Mucosa of stomach (tissue), 1 donor: Measurements from ENCODE around the gene ELFN1.
"Not testable (repeated sequence)": the region's sequence is repeated elsewhere in the genome, so short reads cannot be mapped to it uniquely, and the experiment has no call there.

Source experiments
- H3K27me3 ChIP-seq: one replicate; pipeline ENCODE4 v1.7.0; 2013; ENCODE audit warnings: mild to moderate bottlenecking, low read length; ENCODE audit not compliant: control insufficient read depth, insufficient read depth
- H3K36me3 ChIP-seq: one replicate; pipeline ENCODE4 v1.7.0; 2013; ENCODE audit warnings: low read length; ENCODE audit not compliant: control insufficient read depth, insufficient read depth
- H3K4me1 ChIP-seq: one replicate; pipeline ENCODE4 v1.7.0; 2013; ENCODE audit warnings: mild to moderate bottlenecking, low read length; ENCODE audit not compliant: control insufficient read depth, insufficient read depth
- H3K4me3 ChIP-seq: one replicate; pipeline ENCODE4 v1.7.0; 2013; ENCODE audit warnings: low read length
- H3K9ac ChIP-seq: one replicate; pipeline ENCODE4 v1.7.0; 2013; ENCODE audit warnings: mild to moderate bottlenecking, low read length, moderate library complexity
- H3K9me3 ChIP-seq: one replicate; pipeline ENCODE4 v1.7.0; 2013; ENCODE audit warnings: mild to moderate bottlenecking, low read length, moderate library complexity; ENCODE audit not compliant: control insufficient read depth
- donor health status: Pancreatic carcinoma.

The ELFN1 gene

DNA sequence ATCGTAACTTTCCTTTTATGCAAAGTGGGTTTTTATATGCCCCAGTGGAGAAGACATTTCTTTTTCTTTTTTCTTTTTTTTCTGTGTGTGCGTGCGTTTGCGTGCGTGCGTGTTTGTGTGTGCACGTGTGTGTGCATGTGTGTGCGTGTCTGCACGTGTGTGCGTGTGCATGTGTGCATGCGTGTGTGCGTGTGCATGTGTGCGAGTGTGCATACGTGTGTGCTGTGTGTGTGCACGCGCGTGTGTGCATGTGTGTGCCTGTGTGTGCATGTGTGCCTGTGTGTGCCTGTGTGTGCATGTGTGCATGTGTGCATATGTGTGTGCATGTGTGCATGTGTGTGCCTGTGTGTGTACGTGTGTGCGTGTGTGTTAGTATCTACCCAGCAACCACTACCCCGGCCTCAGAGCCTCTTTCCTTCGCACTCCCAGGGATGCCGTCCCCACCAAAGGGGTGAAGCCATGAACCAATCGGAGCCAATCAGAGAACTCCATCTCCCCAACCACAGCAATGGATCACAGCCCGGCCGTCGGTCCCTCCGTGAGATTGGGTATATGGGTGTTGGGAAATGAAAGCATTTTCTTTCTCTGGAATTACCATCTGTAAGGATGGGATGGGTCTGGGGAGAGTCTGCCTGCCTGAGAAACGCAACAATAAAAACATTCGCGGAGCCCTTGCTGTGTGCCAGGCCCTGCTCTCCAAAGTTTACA is 92.3 kb downstream of the ELFN1 start:
- Histone ChIP-seq H3K27me3 (peaks cover 7% of the 10 kb centered on the region), H3K36me3 (no peaks in the 10 kb centered on the region), H3K4me3 (no peak overlapping the region), H3K4me1 (no peaks in the 10 kb centered on the region), H3K9me3 (no peaks in the 10 kb centered on the region), H3K9ac (no peak overlapping the region)

- Histone ChIP-seq H3K4me3 (no peak overlapping the region), H3K4me1 (no peaks in the 10 kb centered on the region)
Observed at GRCh38 chr7:1763033-1763432, 93.0 kb downstream of the ELFN1 start.

DNA sequence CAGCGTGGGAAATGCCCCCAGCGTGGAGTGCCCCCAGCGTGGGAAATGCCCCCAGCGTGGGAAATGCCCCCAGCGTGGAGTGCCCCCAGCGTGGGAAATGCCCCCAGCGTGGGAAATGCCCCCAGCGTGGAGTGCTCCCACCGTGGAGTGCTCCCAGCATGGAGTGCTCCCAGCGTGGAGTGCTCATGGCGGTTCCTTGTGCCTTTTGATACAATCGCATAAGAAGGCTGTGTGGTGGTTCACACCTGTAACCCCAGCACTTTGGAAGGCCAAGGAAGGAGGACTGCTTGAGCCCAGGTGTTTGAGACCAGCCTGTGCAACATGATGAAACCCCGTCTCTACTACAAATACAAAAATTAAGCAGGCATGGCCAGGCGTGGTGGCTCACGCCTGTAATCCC is 93.8 kb downstream of the ELFN1 start:
- not testable (repeated sequence) for H3K27me3 ChIP-seq, H3K36me3 ChIP-seq, H3K9ac ChIP-seq, H3K4me1 ChIP-seq, H3K4me3 ChIP-seq, H3K9me3 ChIP-seq

More at GRCh38 chr7:1763033-1763432, 93.0 kb downstream of the ELFN1 start:
- no peaks in the 10 kb centered on the region for H3K9me3 ChIP-seq
- H3K9ac ChIP-seq = no peak overlapping the region
- no peaks in the 10 kb centered on the region for H3K36me3 ChIP-seq
- H3K27me3 ChIP-seq = peaks cover 4% of the 10 kb centered on the region

DNA sequence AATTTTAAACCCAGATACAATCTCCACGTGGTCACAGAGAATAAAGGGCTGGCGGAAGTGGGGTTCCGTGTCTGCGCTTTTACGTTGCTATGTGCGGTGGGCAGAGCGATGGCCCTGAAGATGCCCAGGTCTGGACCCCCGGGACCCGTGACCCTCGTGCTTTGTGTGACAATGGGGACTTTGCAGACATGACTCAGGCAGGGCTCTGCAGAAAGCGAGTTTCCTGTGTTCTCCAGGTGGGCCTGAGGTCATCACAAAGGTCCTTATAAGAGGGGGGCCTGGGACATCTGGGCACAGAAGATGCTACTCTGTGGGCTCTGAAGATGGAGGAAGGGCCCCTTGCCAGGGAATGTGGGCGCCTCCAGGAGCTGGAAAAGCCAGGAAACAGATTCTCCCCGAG is 95.3 kb downstream of the ELFN1 start:
- no peak overlapping the region for H3K9ac ChIP-seq
- H3K4me1 ChIP-seq = no peaks in the 10 kb centered on the region
- H3K4me3 ChIP-seq = no peak overlapping the region
- no peaks in the 10 kb centered on the region for H3K27me3 ChIP-seq
- no peaks in the 10 kb centered on the region for H3K36me3 ChIP-seq
- H3K9me3 ChIP-seq = no peaks in the 10 kb centered on the region

GRCh38 chr7:1767524-1767923 is 97.4 kb downstream of the ELFN1 start:
- Histone ChIP-seq H3K9me3 (no peaks in the 10 kb centered on the region), H3K36me3 (no peaks in the 10 kb centered on the region), H3K4me1 (no peaks in the 10 kb centered on the region), H3K27me3 (no peaks in the 10 kb centered on the region), H3K9ac (no peak overlapping the region), H3K4me3 (no peak overlapping the region)

- Histone ChIP-seq H3K27me3 (no peaks in the 10 kb centered on the region), H3K36me3 (no peaks in the 10 kb centered on the region), H3K9ac (no peak overlapping the region), H3K9me3 (no peaks in the 10 kb centered on the region), H3K4me1 (no peaks in the 10 kb centered on the region), H3K4me3 (no peak overlapping the region)
Observed at GRCh38 chr7:1768832-1769231, 98.8 kb downstream of the ELFN1 start.

DNA sequence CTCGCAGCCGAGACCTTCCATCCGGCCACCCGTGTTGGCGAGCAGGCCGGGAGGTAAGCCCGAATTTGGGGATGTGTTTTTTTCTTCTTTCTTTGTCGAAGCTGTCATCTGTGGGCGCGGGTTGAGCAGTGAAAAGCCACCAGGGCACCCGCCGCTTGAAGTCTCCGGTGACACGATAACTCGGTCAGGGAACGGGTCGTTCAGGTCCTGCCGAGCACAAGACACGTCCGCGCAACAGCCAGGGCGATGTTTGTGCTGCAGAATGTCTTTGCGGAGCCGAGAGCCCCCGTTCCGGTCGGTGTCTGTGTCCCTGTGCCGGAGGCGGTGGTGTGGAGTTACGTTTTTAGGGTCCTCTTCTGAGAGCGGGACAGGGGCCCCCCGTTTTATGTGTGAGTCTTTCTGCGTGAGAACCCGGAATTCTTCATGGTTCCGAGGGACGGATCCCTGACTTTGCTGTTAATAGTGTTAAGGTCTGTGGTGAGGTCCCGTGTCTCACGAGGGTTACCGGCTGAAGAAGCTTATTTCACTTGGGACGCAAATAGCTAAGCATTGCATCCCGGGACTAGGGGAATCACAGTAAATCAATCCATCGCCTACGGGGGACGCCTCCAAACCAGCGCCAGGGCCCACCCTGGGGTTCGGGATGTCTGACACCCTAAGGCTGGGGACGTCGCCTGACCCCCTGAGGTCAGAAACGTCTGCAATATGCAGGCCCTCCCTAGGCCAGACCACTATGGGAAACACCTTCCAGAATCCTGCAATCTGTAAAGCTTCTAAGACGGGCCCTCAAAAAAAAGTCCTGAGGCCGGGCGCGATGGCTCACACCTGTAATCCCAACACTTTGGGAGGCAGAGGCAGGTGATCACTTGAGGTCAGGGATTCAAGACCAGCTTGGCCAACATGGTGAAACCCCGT is 99.5 kb downstream of the ELFN1 start:
- no peaks in the 10 kb centered on the region for H3K27me3 ChIP-seq
- H3K36me3 ChIP-seq = no peaks in the 10 kb centered on the region
- H3K9me3 ChIP-seq = no peaks in the 10 kb centered on the region
- H3K4me1 ChIP-seq = no peaks in the 10 kb centered on the region
- no peak overlapping the region for H3K4me3 ChIP-seq
- no peak overlapping the region for H3K9ac ChIP-seq

DNA sequence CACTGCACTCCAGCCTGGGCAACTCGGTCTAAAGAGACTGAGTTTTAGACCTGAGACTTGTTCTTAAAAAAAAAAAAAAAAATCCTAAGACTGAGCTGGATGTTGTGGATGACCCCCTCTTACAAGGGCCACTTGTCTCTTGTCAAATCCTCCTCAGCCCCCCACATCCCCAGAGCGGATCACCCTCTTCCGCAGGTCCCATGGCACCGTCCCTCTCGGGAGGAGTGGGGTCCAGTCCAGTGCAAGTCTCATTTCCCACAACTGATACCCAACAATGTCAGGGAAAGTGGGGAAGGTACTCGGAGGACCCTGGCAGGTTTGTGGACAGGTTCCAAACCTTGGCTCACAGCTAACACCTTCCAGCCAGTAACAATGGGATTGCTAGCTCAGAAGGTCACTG is 100.3 kb downstream of the ELFN1 start:
- Histone ChIP-seq H3K9me3 (no peaks in the 10 kb centered on the region), H3K4me3 (no peak overlapping the region), H3K9ac (no peak overlapping the region), H3K4me1 (no peaks in the 10 kb centered on the region), H3K27me3 (no peaks in the 10 kb centered on the region), H3K36me3 (no peaks in the 10 kb centered on the region)

- Histone ChIP-seq H3K9ac (no peak overlapping the region), H3K36me3 (no peaks in the 10 kb centered on the region), H3K4me3 (no peak overlapping the region), H3K27me3 (no peaks in the 10 kb centered on the region), H3K9me3 (no peaks in the 10 kb centered on the region), H3K4me1 (no peaks in the 10 kb centered on the region)
Observed at GRCh38 chr7:1775389-1775788, 105.3 kb downstream of the ELFN1 start.

DNA sequence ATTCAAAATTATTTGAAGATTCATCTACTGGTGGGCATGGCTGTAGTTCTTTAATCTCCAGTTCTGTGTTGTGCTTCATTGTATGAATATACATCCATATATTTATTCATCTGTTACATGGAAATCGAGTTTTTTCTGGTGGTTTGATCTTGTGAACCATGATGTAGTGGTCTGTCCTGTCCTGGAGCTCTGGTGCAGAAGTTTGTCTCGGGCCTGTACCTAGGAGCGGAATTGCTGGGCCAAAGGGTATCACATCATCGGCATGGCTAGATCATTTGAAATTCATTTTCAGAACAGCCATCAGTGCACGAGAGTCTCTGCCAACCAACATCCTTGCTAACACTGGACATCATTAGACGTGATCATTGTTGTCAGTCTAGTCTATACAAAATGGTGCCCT is 107.0 kb downstream of the ELFN1 start:
- Histone ChIP-seq H3K9ac (no peak overlapping the region), H3K4me3 (no peak overlapping the region), H3K9me3 (no peaks in the 10 kb centered on the region), H3K27me3 (no peaks in the 10 kb centered on the region), H3K36me3 (no peaks in the 10 kb centered on the region), H3K4me1 (no peaks in the 10 kb centered on the region)

- H3K27me3 ChIP-seq = no peaks in the 10 kb centered on the region
- no peak overlapping the region for H3K9ac ChIP-seq
- H3K9me3 ChIP-seq = no peaks in the 10 kb centered on the region
- H3K4me1 ChIP-seq = no peaks in the 10 kb centered on the region
- H3K4me3 ChIP-seq = no peak overlapping the region
- H3K36me3 ChIP-seq = no peaks in the 10 kb centered on the region
Observed at GRCh38 chr7:1779445-1779844, 109.4 kb downstream of the ELFN1 start.

DNA sequence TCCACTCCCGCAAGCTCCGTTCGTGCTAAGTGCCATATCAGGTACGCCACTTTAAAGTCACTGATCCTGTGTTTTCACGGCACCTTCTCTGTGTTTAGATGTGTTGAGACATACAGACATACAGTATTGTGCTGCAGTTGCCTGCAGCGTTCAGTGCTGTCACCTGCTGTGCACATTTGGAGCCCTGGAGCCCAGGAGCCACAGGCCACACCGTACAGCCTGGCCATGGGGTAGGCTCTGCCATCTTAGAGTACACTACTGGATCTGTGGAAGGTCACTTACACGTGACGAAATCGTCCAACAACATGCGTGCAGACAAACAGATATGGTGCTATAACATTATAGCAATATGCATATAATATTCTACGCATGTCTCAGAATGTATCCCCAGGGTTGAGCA is 111.3 kb downstream of the ELFN1 start:
- H3K9ac ChIP-seq = no peak overlapping the region
- H3K27me3 ChIP-seq = no peaks in the 10 kb centered on the region
- H3K36me3 ChIP-seq = no peaks in the 10 kb centered on the region
- no peaks in the 10 kb centered on the region for H3K9me3 ChIP-seq
- H3K4me3 ChIP-seq = no peak overlapping the region
- no peaks in the 10 kb centered on the region for H3K4me1 ChIP-seq
